GM21423 (cell line): Measurements from ENCODE around the gene NGLY1.

Experiments
- ATAC-seq: cut with Tn5 transposase; IDR thresholded peaks from one replicate; pipeline ENCODE4 v1.9.1; 2021; ENCODE audit warnings: mild to moderate bottlenecking, moderate library complexity; ENCODE audit not compliant: unreplicated experiment

NGLY1 gene

DNA sequence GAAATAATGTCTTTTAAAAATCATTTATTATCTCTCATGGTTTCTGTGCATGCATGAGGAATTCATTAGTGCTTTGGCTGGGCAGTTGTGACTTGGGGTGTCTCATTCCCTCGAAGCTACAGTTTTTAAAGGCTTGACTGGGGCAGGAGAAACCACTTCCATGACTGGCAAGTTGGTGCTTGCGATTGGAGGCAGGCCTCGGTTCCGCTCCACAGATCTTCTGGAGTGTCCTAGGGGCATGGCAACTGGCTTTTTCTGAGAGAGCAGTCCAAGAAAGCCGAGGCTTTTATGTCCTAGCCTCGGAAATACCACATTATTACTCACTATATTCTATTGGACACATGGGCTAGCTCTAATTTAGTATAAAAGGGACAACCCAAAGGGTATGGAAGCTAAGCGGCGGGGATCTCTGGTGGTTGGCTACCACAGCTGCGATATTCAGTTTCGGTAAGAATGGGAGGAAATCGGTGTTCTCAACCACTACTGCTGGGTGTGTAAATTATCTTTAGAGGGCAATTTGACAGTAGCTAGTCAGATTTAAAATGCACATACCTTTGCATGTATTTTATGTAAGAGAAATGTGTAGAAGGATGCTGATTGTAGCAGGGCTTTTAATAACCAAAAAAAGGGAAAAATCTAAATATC lies 69.8 kb downstream of the NGLY1 start:
- ATAC-seq = no peak

DNA sequence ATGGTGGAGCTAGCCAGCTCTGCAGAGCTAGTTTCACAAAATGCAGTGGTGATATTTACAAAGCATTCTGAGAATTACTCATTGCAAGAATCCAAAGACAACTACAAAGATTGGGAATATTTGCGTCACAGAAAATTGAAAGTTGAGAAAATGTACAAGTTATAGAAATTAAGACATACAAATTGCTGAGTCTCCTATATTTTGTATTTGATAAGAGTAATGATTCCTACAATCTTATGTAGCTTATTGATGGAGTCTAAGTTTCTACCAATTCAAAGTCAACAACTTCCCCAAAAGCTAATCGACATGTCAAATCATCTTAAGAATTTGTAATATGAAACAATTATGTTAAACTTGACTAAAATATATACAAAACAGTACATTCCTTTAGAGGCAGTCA lies 72.2 kb downstream of the NGLY1 start:
- ATAC-seq = no peak

DNA sequence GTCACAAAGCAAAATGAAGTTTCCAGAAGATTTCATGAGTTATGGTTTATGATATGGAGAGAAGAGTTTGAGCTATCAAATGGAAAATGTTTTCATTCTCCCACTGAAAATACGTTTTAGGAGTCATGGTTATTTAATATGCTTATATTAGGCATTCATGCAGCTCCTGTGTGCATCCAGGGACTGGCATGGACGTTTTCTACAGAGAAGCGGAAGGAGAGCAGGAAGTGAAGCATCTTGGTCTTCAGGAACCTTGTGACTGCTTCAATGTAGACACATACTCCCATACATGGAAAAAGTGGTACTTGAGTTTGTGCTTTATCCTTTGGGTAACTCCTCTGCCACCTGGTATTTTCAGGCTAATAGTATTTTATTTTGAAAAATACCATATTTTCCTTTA lies 75.2 kb downstream of the NGLY1 start:
- no peak for ATAC-seq

DNA sequence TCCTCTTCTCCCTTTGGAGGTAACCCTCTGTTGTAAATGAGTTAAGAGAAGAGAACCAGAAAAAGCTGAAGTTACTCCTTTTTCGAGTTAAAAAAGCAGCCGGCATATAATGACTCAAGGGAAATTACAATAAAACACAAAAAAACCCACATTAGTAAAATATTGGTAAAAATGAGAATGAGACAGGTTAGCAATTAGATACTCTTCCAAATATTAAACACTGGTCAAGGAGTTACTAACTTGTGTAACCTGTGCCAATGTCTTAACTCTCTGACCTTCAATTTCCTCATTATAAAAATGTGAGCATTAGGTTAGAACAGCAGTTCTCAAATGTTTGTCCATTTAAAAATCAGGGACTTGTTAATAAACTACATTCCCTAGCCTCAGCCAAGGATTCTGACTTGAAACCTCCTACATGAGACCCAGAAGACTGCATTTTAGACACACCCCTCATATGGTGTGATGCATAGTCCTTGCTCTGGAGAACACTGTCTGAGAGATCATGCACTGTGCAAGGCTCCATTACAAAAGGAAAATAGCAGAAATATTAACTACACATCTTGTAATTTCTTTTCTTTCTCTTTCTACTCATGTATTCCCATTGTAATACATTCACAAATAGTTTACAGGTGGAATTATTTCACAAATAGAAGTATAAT lies 75.8 kb downstream of the NGLY1 start:
- ATAC-seq = no peak

DNA sequence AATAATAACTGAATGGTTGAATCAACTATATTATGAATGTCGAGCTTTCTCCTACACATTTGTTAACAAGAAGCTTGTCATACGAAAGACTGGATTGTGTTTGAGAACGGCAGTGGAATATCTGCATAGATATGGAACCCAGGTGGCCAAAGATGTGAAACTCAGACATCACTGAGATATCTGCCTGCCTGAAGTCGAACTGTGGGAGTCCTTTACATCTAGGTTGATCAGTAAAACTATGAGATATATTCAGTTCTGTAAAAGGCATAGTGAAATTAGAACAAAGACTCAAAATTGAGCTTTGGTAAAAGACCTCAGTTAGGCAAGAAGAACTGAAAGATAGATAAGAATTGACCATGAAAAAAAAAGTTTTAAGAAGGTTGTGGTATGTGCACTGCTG lies 77.0 kb downstream of the NGLY1 start:
- no peak for ATAC-seq

DNA sequence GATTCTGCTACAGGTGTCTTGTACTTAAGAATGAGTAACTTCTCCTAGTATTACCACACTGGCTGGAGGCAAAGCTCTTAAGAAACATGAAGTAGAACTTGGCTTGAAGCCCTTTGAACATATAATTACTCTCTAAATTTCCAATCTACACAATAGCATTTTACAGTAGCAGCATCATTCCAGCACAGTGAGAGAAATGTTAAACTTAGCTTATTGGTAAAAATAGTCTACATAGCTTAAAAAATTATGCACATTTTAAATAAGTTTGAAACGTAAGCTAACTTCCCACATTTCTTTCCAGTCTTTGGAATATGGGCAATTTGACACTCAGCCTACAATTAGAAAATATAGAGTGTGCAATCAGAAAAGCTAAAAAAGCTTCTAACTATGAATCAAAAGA lies 85.7 kb downstream of the NGLY1 start:
- ATAC-seq = no peak

DNA sequence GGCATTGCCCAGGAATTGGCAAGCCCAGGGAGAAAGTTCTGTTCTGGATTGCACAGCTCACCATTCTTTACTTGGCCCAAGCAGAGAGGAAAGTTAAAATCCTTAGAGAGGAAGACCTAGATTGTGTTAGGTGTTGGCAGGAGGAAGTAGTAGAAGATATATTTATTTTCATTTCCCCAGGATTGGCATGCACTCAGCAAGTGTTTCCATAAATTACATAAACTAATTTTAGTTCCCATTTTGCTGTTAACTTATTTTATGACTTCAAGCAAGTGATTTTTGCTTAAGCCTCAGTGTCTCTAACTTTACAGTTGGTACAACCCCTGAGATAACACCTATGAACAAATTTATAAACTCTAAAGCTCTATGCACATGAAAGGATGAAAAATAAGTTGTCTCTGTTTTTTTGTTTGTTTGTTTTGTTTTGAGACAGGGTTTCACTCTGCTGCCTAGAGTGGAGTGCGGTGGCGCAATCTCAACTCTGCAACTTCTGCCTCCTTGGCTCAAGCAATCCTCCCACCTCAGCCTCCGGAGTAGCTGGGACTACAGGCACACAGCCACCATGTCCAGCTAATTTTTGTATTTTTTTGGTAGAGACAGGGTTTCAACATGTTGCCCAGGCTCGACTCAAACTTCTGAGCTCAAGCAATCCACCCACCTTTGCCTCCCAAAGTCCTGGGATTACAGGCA lies 87.4 kb downstream of the NGLY1 start:
- no peak for ATAC-seq

DNA sequence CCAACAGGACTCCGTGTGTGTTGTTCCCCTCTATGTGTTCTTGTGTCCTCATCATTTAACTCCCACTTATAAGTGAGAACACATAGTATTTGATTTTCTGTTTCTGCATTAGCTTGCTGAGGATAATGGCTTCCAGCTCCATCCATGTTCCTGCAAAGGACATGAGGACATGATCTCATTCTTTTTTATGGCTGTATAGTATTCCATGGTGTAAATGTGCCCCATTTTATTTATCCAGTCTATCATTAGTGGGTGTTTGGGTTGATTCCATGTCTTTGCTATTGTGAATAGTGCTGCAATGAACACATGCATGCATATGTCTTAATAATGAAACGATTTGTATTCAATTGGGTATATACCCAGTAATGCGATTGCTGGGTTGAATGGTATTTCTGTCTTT lies 90.0 kb downstream of the NGLY1 start:
- no peak for ATAC-seq

DNA sequence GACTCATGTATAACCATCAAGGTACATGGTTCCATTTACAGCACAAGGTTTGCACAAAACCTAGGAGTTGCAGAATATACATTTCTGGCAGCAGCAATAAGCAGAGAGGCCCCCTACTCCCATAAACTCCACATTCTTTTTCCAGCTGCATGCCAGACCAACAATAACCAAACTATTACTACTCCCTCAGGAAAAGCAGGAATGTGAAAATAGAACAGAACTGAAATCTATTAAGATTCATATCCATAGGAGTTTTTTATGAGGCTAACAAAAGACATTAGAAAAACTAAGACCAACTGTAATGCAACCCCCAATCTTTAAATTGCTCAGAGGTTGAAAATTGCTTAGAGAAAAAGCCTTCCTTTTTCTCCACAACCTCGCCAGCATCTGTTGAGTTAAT lies 90.9 kb downstream of the NGLY1 start:
- ATAC-seq = no peak

DNA sequence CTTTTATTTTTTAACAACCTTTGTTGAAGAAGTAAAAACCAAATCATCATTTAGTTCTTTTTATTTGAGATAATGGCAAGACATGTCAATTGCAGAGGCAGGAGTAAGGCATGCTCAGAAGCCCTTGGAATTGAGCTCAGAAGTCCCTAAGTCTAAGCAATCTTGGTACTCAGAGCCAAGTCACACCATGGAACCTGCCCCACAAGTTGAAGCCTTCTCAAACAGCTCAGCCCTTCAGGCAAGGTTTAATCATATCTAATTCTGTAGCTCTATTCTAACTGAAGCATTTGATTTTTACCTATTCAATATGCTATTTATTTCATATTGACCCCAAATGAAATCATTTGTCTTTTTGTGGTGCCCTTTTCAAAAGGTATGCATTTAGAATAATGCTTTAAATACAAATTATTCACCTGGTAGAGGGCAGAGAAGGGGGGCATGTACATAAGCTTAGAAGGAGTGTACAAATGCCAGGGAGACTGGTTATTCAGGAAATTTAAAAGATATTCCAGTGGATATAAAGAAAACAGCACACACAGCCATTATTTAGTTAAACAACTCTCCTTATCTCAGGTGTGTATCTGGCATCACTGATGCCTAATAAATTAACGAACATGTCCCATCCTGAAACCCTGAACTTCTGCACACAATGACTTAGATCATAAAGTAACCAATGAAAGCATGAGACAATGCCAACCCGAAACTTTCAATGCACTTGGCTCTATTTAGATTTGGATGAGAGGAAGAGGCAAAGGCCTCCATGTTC lies 92.3 kb downstream of the NGLY1 start:
- ATAC-seq = no peak

DNA sequence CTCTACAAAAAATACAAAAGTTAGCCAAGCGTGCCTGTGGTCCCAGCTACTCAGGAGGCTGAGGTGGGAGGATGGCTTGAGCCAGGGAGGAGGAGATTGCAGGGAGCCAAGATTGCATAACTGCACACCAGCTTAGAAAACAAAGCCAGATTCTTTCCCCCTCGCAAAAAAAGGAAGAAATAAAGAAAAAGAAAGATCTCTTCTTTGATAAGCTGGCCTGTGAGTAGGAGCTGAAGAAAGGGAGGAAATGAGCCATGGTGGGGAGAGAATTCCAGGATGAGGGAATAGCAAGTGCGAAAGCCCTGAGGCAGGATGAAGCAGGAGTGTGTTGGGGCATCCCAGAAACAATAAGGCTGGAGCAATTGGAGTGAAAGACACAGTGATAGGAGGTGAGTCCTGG lies 94.0 kb downstream of the NGLY1 start:
- ATAC-seq = no peak

DNA sequence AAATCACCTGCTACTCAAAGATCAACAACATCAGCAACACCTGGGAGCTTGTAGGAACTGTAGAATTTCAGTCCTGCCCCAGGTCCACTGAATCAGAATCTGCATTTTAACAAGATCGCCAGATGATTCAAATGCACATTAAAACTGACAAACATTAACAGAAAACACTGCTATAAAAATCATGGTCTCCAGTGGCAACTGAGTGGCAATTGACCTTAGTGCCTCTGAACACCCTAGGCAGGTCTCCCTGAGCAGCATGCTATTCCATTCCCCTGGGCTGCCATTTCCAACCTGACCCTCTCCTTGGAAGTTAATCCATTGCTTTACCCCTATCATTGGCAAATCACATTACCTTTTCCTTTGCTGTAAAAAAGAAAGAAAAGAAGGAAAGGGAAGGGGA lies 95.5 kb downstream of the NGLY1 start:
- no peak for ATAC-seq

DNA sequence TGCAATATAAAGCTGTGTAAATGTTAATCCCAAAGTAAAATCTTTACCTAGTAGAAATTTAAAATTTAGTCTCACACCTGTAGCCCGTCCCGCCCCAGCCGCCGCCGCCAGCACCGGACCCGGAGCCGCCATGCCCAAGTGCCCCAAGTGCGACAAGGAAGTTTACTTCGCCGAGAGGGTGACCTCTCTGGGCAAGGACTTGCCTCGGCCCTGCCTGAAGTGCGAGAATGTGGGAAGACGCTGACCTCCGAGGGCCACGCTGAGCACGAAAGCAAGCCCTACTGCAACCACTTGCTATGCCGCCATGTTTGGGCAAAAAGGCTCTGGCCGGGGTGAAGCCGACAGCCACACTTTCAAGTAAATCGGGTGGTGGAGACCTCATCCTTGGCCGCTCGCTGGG lies 96.5 kb downstream of the NGLY1 start:
- no peak for ATAC-seq

DNA sequence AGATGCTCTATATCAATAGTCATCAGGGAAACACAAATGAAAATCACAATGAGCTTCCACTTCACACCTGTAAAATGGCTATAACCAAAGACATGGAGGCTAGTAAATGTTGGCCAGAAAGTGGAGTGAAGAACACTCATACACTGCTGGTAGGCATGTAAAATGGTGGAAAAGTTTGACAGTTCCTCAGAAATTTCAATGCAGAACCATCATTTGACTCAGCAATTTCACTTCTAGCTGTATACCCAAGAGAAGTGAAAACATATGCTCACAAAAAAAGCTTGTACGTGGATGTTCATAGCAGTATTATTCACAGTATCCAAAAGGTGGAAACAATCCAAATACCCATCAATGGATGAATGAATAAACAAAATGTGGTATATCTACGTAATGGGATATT lies 99.4 kb downstream of the NGLY1 start:
- no peak for ATAC-seq

DNA sequence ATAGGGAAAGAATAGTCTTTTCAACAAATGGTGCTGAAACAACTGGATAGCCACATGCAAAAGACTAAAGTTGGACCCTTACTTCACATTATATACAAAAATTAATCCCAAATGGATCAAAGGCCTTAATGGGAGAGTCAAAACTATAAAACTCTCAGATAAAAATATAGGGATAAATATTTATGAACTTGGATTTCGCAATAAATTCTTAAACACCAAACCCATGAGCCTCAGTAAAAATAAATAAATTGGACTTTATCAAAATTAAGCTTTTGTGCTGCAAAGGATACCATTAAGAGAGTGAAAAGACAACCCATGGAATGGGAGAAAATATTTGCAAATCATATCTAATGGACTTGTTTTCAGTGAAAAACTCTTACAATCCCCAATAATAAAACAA lies 99.8 kb downstream of the NGLY1 start:
- no peak for ATAC-seq

DNA sequence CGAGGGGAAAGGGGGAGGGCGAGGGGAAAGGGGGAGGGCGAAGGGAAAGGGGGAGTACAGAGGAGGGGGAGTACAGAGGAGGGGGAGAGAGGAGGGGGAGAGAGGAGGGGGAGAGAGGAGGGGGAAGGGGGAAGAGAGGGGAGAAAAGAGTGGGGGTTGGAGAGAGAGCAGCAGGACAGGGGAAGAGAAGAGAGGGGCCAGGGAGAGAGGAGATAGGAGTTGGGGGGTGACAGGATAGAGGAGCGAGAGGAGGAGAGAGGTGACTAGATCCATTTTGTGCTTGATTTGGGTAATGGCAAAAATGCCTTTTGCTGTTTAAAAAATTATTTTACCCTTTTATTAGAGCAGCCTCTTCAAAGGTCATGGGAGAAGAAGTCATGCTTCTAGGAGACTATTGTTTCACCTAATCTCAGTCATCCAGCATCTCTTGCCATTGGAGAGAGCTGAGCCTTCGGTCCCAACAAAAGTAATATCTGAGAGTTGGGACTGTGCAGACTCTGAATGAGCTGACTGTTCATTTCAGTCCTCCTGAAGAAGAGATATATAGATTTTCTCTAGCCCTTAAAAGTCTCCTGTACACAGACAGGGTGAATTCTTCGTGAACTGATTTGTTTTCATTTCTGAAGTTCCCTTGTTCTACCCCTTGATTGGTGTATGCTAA lies 103.5 kb downstream of the NGLY1 start:
- ATAC-seq = no peak

DNA sequence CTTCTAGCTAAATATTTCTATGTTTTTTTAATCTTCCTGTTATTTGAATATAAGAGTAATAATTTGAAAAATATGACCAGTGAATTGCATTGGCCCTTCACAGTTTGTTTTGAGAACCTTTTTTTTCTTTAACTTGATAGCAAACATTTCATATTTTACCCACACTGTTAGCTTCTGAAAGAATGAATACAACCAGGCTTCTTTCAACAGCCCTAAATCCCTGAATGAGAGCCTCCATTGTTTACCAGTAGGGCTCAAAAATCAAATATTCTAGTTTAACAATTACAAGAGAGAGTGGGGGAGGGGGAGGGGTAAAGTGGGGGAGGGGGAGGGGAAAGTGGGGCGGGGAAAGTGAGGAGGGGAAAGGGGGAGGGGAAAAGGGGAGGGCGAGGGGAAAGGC lies 104.1 kb downstream of the NGLY1 start:
- ATAC-seq = no peak

DNA sequence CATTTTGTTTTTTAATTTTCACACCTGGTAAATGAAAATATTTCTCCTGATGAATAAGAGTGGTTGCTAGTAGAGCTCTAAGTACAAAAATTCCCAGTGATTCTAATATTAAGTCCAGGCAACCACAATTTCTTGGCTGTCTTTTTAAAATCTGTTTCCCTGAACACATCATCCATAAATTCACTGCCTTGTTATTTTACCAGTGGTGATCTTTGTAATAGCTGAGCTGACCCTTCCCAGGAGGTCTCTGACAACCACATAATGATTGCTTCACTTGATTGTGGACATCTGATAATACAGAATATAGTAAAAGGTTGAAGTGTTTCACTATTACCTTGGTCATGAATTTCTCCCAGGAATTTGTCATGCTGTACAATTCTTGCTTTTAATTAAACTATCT lies 104.7 kb downstream of the NGLY1 start:
- ATAC-seq = no peak

DNA sequence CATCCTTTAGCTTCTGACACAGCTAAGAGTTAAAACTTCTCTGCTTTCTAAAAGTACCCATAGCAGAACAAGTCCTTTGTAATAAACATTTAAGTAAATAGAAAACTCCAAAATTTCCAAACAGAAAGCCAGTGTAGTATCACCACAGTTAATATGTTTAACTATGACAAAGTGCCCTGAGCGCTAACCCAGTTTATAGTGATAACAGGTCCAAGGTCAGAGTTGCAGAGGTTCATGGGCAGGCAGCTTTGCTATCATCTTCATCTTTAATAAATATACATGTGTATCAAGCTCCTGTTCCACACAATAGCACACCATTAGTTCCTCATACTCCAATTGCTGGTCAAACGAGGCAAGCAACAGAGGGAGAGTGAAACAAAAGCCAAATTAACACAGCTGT lies 106.1 kb downstream of the NGLY1 start:
- no peak for ATAC-seq

DNA sequence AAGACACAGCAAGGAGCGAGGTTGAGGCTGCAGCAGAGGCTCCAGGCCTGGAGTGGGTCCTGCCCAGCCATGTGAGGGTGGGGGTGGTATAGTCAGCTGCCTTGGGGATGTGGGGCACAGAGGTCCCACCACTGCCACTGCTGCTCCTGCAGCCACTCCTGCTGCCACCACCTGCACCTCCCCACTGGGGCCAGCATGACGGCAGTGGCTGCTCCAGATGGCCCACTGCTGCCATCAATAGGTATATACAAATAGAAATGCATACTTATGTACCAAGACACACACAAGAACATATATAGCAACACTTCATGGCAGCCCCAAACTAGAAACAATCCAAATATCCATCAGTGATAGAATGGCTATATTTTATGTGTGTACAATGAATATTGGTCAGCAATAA lies 108.6 kb downstream of the NGLY1 start:
- no peak for ATAC-seq

DNA sequence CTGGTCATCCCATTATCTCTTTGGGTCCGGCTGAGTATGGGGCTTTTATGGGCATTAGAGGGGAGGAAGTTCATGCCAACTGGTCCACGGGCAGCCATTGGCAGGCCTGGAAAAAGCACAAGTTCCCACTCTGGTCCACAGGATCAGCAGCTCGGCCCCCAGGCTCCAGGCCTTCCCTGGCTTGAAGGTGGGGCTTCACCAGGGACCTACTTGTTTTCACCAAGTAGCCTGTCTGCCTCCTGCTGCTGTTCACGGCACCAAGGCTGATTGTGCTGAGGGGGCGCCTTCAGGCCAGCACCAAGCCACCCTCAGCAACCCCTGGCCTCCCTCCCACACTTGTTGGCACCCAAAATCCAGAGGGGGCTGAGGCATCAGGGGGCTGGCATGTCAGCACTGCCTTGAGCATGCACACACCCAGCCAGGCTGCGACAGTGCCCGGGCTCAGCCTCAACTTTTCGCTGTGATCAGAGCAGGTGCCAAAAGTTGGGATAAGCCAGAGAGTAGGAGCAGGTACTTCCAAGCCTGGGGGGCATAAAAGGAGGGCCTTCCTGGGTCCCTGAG lies 109.4 kb downstream of the NGLY1 start:
- no peak for ATAC-seq
